OCI-LY3 (cell line): Measurements from ENCODE around the gene NOXO1.

Source experiments
- EZH2phosphoT487 ChIP-seq: fragments of 200-600 bp; shearing (Covaris generic); IDR thresholded peaks from 2 replicates; pipeline ENCODE4 v1.6.1; 2018; ENCODE audit warnings: antibody characterized with exemption, mixed run types, low read depth
- TF ChIP-seq, protein P1 (sequence below): fragments of 200-600, 300-600 bp; sonication (generic); IDR thresholded peaks from 2 replicates; pipeline ENCODE4 v1.5.1; 2014; ENCODE audit warnings: antibody characterized with exemption, low read length, low read depth

- TF ChIP-seq, protein P1, sequence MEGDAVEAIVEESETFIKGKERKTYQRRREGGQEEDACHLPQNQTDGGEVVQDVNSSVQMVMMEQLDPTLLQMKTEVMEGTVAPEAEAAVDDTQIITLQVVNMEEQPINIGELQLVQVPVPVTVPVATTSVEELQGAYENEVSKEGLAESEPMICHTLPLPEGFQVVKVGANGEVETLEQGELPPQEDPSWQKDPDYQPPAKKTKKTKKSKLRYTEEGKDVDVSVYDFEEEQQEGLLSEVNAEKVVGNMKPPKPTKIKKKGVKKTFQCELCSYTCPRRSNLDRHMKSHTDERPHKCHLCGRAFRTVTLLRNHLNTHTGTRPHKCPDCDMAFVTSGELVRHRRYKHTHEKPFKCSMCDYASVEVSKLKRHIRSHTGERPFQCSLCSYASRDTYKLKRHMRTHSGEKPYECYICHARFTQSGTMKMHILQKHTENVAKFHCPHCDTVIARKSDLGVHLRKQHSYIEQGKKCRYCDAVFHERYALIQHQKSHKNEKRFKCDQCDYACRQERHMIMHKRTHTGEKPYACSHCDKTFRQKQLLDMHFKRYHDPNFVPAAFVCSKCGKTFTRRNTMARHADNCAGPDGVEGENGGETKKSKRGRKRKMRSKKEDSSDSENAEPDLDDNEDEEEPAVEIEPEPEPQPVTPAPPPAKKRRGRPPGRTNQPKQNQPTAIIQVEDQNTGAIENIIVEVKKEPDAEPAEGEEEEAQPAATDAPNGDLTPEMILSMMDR: no peak
- no peak for TF ChIP-seq EZH2phosphoT487
Measured at GRCh38 chr16:2027024-2028010, 46.0 kb upstream of the NOXO1 start.
